Sigmoid colon (tissue), 7 donors: ENCODE results near the gene KCNQ1OT1. TPM values are rescaled to one million over a fixed set of nuclear protein-coding genes. Genes with fewer than 3 reads are reported as not detected.

Experiments used
- DNase-seq: peaks from one replicate; pipeline ENCODE4 v3.0.0-alpha.2; 2019
- H3K27ac ChIP-seq, 4 donors: fragments of 200-600 bp; sonication (generic); one replicate each; pipeline ENCODE4 v1.5.1; 2016 to 2019; ENCODE audit warnings: mild to moderate bottlenecking in 1 of 4
- H3K27me3 ChIP-seq, 3 donors: fragments of 200-600 bp; sonication (generic); one replicate each; pipeline ENCODE4 v1.5.1; 2019; ENCODE audit warnings: mild to moderate bottlenecking in 1 of 3
- H3K36me3 ChIP-seq, 4 donors: fragments of 200-600 bp; sonication (generic); one replicate each; pipeline ENCODE4 v1.5.1; 2016 to 2019
- H3K4me1 ChIP-seq, 4 donors: fragments of 200-600 bp; sonication (generic); one replicate each; pipeline ENCODE4 v1.5.1; 2017 to 2019
- H3K4me3 ChIP-seq, 4 donors: fragments of 200-600 bp; sonication (generic); one replicate each; pipeline ENCODE4 v1.5.1; 2017 to 2019; ENCODE audit warnings: mild to moderate bottlenecking in 2 of 4, moderate library complexity in 1 of 4
- H3K9me3 ChIP-seq, 4 donors: fragments of 200-600 bp in 3 of 4; sonication (generic) in 3 of 4; one replicate each; pipeline versions ENCODE4 v1.5.1 to v1.6.1; 2013 to 2019
- CTCF ChIP-seq, 4 experiments: fragments of 450-650 bp in 3 of 4; fragments of 200-600 bp in 1 of 4; IDR thresholded peaks; one replicate each; pipeline ENCODE4 v1.5.1; 2016 to 2019; ENCODE audit warnings: antibody characterized with exemption in 4 of 4, mild to moderate bottlenecking in 3 of 4, moderate library complexity in 2 of 4
- EP300 ChIP-seq, 4 donors: sonication (generic); formaldehyde crosslinking; IDR thresholded peaks; one replicate each; pipeline ENCODE4 v1.6.1; 2017; ENCODE audit warnings: antibody characterized with exemption in 4 of 4
- POLR2A ChIP-seq, 2 donors: fragments of 450-650 bp; IDR thresholded peaks; one replicate each; pipeline ENCODE4 v1.6.1; 2016; ENCODE audit warnings: antibody characterized with exemption in 2 of 2, mild to moderate bottlenecking in 2 of 2, moderate library complexity in 2 of 2
- POLR2AphosphoS5 ChIP-seq, 4 donors: sonication (generic); formaldehyde crosslinking; IDR thresholded peaks; one replicate each; pipeline ENCODE4 v1.6.1; 2017; ENCODE audit warnings: antibody characterized with exemption in 4 of 4
- WGBS, 2 donors: extraction: QIAGEN DNeasy Blood & Tissue Kit; methylation state at CpG; one replicate each; pipeline ENCODE4 v1.1.7; 2013; 5-methylcytosine and 5-hydroxymethylcytosine counted together
- intact Hi-C: fragments of 100-400 bp; cut with DNase I; formaldehyde crosslinking; loops from one replicate; pipeline ENCODE4 v1.15.1; 2023
- polyA plus RNA-seq, 3 donors: library from polyadenylated mRNA; stranded (reverse); fragments of 200-250 nt; gene quantifications; one replicate each; pipeline ENCODE4 v1.2.3, GENCODE V29; 2013
- total RNA-seq, 4 donors: library from RNA; depleted of rRNA; stranded (reverse); fragments of >200 nt; gene quantifications; one replicate each; pipeline ENCODE4 v1.1.0, GENCODE V29; 2016
- donor health status: healthy with polysubstance abuse.
- donor health status: Bipolar disorder and iron deficiency.
- donor health status: healthy.

KCNQ1OT1 gene
- total and polyA plus RNA-seq, 7 donors: under 0.01 to 3.6 (median 0.99) TPM

- Histone ChIP-seq H3K27me3 (peaks cover 0 to 5% (median 0%) of the 10 kb centered on the region in 3 donors), H3K27ac (no peak overlapping the region), H3K4me3 (no peak overlapping the region), H3K9me3 (peaks cover 0 to 7% (median 0%) of the 10 kb centered on the region in 4 donors), H3K4me1 (no peaks in the 10 kb centered on the region), H3K36me3 (no peaks in the 10 kb centered on the region)
- TF ChIP-seq POLR2AphosphoS5 (IDR thresholded peaks at IDR 0.05) (no peak), POLR2A (IDR thresholded peaks at IDR 0.05) (no peak), EP300 (IDR thresholded peaks at IDR 0.05) (no peak), CTCF (IDR thresholded peaks at IDR 0.05) (no peak)
- no peak for DNase-seq
- 94 to 95% methylated on average over 15 of the region's 15 CpGs for WGBS, 2 donors
- intact Hi-C loops: no loop called here
Measured at GRCh38 chr11:2593393-2593950, 106.3 kb downstream of the KCNQ1OT1 start.

GRCh38 chr11:2592559-2593392, 107.0 kb downstream of the KCNQ1OT1 start:
- H3K36me3 ChIP-seq: no peaks in the 10 kb centered on the region
- H3K27me3 ChIP-seq: peaks cover 0 to 5% (median 0%) of the 10 kb centered on the region in 3 donors
- no peaks in the 10 kb centered on the region for H3K4me1 ChIP-seq
- 95 to 96% methylated on average over 16 of the region's 16 CpGs for WGBS, 2 donors
- intact Hi-C loops: no loop called here
- DNase-seq: no peak
- no peak overlapping the region for H3K4me3 ChIP-seq
- H3K9me3 ChIP-seq: peaks cover 0 to 7% (median 0%) of the 10 kb centered on the region in 4 donors
- H3K27ac ChIP-seq: no peak overlapping the region
- TF ChIP-seq POLR2A (IDR thresholded peaks at IDR 0.05) (no peak), CTCF (IDR thresholded peaks at IDR 0.05) (no peak), EP300 (IDR thresholded peaks at IDR 0.05) (no peak), POLR2AphosphoS5 (IDR thresholded peaks at IDR 0.05) (no peak)

- no peak overlapping the region for H3K27ac ChIP-seq
- intact Hi-C loops: no loop called here
Measured at GRCh38 chr11:2591805-2592204, 108.0 kb downstream of the KCNQ1OT1 start.

GRCh38 chr11:2590965-2591754, 108.6 kb downstream of the KCNQ1OT1 start:
- Histone ChIP-seq H3K36me3 (no peaks in the 10 kb centered on the region), H3K9me3 (no peaks in the 10 kb centered on the region), H3K4me3 (no peak overlapping the region), H3K27ac (no peak overlapping the region), H3K4me1 (peaks cover 0 to 6% (median 2%) of the 10 kb centered on the region in 4 donors), H3K27me3 (peaks cover 0 to 5% (median 0%) of the 10 kb centered on the region in 3 donors)
- DNase-seq: peak; percentile 50
- 90 to 94% methylated on average over 28 of the region's 28 CpGs for WGBS, 2 donors
- TF ChIP-seq EP300 (IDR thresholded peaks at IDR 0.05) (no peak), CTCF (IDR thresholded peaks at IDR 0.05) (no peak), POLR2A (IDR thresholded peaks at IDR 0.05) (no peak), POLR2AphosphoS5 (IDR thresholded peaks at IDR 0.05) (no peak)
- intact Hi-C loops: no loop called here

More at GRCh38 chr11:2591805-2592204, 108.0 kb downstream of the KCNQ1OT1 start:
- peaks cover 0 to 5% (median 0%) of the 10 kb centered on the region in 3 donors for H3K27me3 ChIP-seq
- TF ChIP-seq CTCF (IDR thresholded peaks at IDR 0.05) (no peak), EP300 (IDR thresholded peaks at IDR 0.05) (no peak), POLR2AphosphoS5 (IDR thresholded peaks at IDR 0.05) (no peak), POLR2A (IDR thresholded peaks at IDR 0.05) (no peak)
- no peaks in the 10 kb centered on the region for H3K36me3 ChIP-seq
- no peaks in the 10 kb centered on the region for H3K4me1 ChIP-seq
- no peak overlapping the region for H3K4me3 ChIP-seq
- H3K9me3 ChIP-seq: no peaks in the 10 kb centered on the region
- 95 to 96% methylated on average over 10 of the region's 10 CpGs for WGBS, 2 donors
- DNase-seq: no peak
